ENCODE results near the gene FAM72C. TPM values are rescaled to one million over a fixed set of nuclear protein-coding genes. Genes with fewer than 3 reads are reported as not detected.
"Not testable (repeated sequence)": the region's sequence is repeated elsewhere in the genome, so short reads cannot be mapped to it uniquely, and the experiment has no call there.

FAM72C gene
- total RNA-seq, result 1 to 10 TPM in 1 of 4 donors, under 1 TPM in 1, not detected in 2; 0.20 to 1.2 TPM

GRCh38 chr1:143971924-143972700 is at the start of gene FAM72C:
TSS of gene FAM72C (minus strand) at chr1:143971986. CDS start at chr1:143971141, 845 bp downstream.
- H3K4me3 ChIP-seq; DNase-seq (ENCODE audit: low spot score in 2 of 2); H3K27me3 ChIP-seq; H3K27ac ChIP-seq; H3K36me3 ChIP-seq; H3K9me3 ChIP-seq; H3K4me1 ChIP-seq: not testable (repeated sequence)
- WGBS, 2 donors, result no CpG with 5 or more reads among the region's 48 CpGs

DNA sequence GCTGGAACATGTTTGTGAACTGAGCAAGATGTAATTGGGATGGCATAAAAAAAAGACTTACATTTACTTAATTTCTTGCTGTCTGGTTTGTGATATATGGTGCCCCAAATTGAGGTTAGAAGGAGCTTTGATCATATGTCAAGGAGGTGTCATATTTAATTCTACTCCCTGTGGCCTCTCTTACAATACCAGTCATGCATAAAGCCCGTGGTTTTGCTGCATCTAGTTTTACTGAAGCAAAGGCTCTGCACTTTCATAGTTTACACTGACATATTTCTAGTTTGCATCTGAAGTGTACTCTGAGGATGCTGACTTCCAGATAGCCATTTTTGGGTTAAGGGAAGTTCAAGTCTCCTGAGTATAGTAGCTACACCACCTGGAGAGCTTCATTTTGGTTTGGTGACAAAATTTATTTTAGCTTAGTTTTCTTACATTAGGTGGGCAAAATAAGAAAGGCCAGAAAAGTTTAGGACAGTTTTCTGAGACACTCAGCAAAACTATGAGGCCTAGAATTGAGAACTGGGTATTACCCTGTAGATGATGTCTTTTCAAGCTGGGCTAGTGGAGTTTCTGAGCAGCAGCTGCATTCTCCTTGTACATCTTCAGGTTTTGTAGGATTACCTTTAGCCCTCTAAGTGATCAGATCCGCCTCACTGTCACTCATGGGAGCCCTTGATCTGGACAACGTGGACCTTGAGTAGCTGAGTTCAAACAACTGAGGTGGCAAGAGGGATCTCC is 48.4 kb upstream of the FAM72C start:
- DNase-seq (ENCODE audit: low spot score in 2 of 2), result not testable (repeated sequence)
- WGBS, 2 donors, result no CpG with 5 or more reads among the region's 3 CpGs

GRCh38 chr1:144019101-144019500 is 47.3 kb upstream of the FAM72C start:
- not testable (repeated sequence) for H3K27me3 ChIP-seq; H3K4me3 ChIP-seq; H3K36me3 ChIP-seq; H3K27ac ChIP-seq; DNase-seq (ENCODE audit: low spot score in 2 of 2); H3K4me1 ChIP-seq; H3K9me3 ChIP-seq
- WGBS, 2 donors, result no CpG with 5 or more reads among the region's 2 CpGs

More for the DNA sequence above, 48.4 kb upstream of the FAM72C start:
- not testable (repeated sequence) for H3K9me3 ChIP-seq, H3K36me3 ChIP-seq, H3K27me3 ChIP-seq, H3K4me1 ChIP-seq, H3K4me3 ChIP-seq, H3K27ac ChIP-seq

- not testable (repeated sequence) for H3K27ac ChIP-seq; H3K27me3 ChIP-seq; H3K36me3 ChIP-seq; H3K9me3 ChIP-seq; H3K4me3 ChIP-seq; H3K4me1 ChIP-seq; DNase-seq (ENCODE audit: low spot score in 2 of 2)
- 67% methylated on average over 1 of the region's 8 CpGs; no CpG with 5 or more reads in 1 of the 2 donors for WGBS, 2 donors
These were observed 43.6 kb upstream of the FAM72C start for GRCh38 chr1:144015180-144015966.

DNA sequence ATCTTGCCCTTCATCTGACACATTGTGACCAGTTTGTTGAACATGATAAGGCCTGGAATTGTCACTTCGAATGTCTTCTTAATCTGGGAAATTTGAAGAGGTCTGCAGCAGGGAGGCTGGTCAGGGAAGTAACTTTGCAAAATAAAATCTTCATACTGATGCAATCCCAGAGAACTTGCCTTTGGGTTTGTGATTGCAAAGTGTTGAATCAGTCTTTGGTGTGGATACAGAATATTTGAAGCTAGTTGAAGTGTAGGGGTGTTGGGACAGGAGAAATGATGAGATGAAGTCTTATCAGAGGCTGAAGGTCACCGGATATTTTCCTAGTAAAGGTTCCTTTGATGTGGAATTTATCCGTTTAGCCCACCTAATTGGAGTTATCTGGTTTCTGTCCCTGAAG is 42.7 kb upstream of the FAM72C start:
- H3K36me3 ChIP-seq; H3K27ac ChIP-seq; H3K4me3 ChIP-seq; DNase-seq (ENCODE audit: low spot score in 2 of 2); H3K9me3 ChIP-seq; H3K4me1 ChIP-seq; H3K27me3 ChIP-seq: not testable (repeated sequence)
- WGBS, 2 donors, result no CpG with 5 or more reads among the region's 3 CpGs

- not testable (repeated sequence) for DNase-seq (ENCODE audit: low spot score in 2 of 2); H3K27ac ChIP-seq; H3K4me3 ChIP-seq; H3K9me3 ChIP-seq; H3K4me1 ChIP-seq; H3K27me3 ChIP-seq; H3K36me3 ChIP-seq
- WGBS, 2 donors, result no CpG with 5 or more reads among the region's 4 CpGs
These were observed 42.3 kb upstream of the FAM72C start for GRCh38 chr1:144014121-144014520.

DNA sequence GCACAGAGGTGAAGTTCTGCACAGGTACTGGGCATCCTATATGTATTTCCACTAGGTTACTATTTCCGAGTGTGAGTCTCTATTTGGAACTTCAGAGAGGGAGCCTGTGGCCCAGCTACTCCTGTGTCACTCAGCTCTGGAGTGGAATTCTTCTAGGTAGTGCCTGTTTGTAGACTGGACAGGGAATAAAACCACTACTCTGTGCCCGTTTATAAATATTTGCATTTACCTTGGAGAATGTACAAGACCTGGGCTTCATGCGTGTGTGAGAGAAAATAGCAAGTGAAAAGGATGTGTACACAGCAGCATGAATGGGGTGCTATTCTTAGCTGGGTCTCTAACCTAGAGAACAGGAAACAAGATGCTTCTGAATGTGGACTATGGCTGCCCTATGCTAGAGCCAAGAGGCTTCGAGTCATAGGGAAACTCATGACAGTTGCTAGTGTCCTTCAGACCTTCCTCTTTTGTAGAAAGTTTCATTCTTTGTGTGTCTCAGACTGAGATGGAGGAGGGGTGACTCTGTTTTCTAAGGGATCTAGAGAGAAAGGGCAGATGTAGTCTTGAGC is 40.5 kb upstream of the FAM72C start:
- WGBS, 2 donors, result no CpG with 5 or more reads among the region's 4 CpGs
- H3K9me3 ChIP-seq; H3K27ac ChIP-seq; H3K27me3 ChIP-seq; H3K4me3 ChIP-seq; H3K36me3 ChIP-seq; H3K4me1 ChIP-seq; DNase-seq (ENCODE audit: low spot score in 2 of 2): not testable (repeated sequence)

DNA sequence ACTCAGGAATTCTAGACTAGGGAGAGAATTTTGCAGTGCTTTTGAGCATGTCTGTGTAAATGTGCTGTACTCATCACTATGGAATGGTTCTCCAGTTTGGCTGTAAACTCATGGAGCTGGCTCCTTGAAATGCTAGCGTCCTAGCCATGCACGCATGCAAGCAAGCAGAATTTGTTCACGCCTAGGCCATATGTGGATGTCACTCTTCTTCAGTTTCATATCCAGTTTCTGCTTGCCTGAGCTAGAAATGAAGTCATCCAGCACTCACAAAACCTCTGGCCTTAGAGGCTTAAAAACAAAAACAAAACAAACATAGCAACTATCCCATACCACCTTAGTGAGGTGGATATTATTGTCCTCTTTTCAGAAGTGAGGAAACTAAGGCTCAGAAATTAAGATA is 37.6 kb upstream of the FAM72C start:
- H3K4me1 ChIP-seq; H3K9me3 ChIP-seq; H3K27me3 ChIP-seq; H3K4me3 ChIP-seq; H3K36me3 ChIP-seq; H3K27ac ChIP-seq; DNase-seq (ENCODE audit: low spot score in 2 of 2): not testable (repeated sequence)
- no CpG with 5 or more reads among the region's 3 CpGs for WGBS, 2 donors

DNA sequence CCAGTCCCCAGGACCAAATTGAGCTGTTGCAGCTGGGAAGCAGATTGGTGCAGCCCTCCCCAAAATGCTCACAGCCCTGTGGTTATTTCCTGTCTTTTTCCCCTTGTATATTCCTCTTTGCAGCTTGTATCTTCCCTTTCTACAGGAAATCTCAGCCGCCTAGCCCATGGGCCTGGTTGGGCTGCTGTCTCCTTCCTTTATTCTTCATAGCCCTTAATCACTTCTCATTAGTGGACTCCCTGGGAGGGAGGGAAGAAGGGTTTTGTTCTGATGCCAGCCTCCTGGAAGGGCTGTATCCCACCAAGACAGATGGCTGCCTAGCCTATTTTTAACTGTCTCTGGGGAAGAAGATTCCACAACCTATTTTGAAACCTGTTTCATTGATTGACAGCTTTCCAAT is 32.5 kb upstream of the FAM72C start:
- not testable (repeated sequence) for H3K27ac ChIP-seq; H3K36me3 ChIP-seq; H3K27me3 ChIP-seq; H3K4me3 ChIP-seq; H3K9me3 ChIP-seq; DNase-seq (ENCODE audit: low spot score in 2 of 2); H3K4me1 ChIP-seq
- WGBS, 2 donors, result no CpG with 5 or more reads among the region's 1 CpG

GRCh38 chr1:144003306-144004029 is 31.7 kb upstream of the FAM72C start:
- H3K4me1 ChIP-seq; H3K4me3 ChIP-seq; DNase-seq (ENCODE audit: low spot score in 2 of 2); H3K9me3 ChIP-seq; H3K27me3 ChIP-seq; H3K36me3 ChIP-seq; H3K27ac ChIP-seq: not testable (repeated sequence)
- 92% methylated on average over 2 of the region's 2 CpGs; no CpG with 5 or more reads in 1 of the 2 donors for WGBS, 2 donors

- H3K4me1 ChIP-seq; H3K4me3 ChIP-seq; H3K9me3 ChIP-seq; H3K27me3 ChIP-seq; H3K27ac ChIP-seq; DNase-seq (ENCODE audit: low spot score in 2 of 2); H3K36me3 ChIP-seq: not testable (repeated sequence)
- WGBS, 2 donors, result 34 to 36% methylated on average over 4 to 5 of the region's 7 CpGs
These were observed 30.5 kb upstream of the FAM72C start for GRCh38 chr1:144002141-144002881.

- WGBS, 2 donors, result 100% methylated on average over 4 to 5 of the region's 8 CpGs
- not testable (repeated sequence) for H3K4me3 ChIP-seq; H3K4me1 ChIP-seq; H3K36me3 ChIP-seq; DNase-seq (ENCODE audit: low spot score in 2 of 2); H3K9me3 ChIP-seq; H3K27ac ChIP-seq; H3K27me3 ChIP-seq
These were observed 29.3 kb upstream of the FAM72C start for GRCh38 chr1:144001077-144001476.
